Measurements from ENCODE around the gene DYNAP.

DYNAP gene

DNA sequence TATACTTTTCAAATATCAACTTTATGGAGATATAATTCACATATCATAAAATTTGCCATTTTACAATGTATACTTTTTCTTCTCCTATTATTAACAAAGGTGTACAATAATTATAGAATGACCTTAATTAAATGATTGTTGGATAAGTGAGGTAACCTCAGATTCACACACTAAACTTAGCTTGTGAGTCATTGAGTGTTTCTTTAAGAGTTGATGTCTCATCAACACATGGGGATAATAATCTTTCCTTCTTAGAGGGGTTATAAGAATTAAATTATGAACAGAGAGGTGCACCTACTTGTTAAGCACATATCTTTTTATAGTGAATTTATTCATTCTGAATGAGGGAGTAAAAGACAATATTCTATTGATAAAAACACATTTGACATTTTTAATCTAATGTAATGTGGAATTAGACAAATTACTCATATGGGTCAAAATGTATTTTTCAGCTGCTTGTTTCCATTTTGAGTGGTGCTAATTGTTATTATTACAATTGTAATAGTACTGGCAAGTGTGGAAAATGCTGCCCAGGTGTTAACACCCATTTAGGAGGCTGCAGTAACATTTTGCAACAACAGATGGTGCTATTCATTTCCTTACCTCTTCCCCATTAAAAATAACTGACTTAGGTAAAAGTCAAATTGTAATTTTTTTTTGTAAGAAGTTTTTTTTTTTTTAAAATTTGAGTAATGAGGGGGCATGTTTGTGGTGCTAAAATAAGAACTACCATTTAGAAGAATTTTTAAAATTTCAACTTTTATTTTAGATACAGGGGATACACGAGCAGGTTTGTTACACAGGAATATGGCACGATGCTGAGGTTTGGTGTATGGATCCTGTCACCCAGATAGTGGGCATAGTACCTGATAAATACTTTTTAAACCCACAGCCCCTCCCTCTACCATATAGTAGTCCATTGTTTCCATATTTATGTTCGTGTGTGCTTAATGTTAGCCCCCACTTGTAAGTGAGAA, 32.1 kb upstream of the DYNAP start:
- CTCF ChIA-PET, result interaction anchor here (0.6 kb wide), 1 partner anchor 455 kb away, joined by 6 read pairs; no protein-coding TSS in a partner anchor
- no peak for DNase-seq (ENCODE audit: extremely low spot score)
- POLR2A ChIA-PET, result interaction anchor here (0.5 kb wide), 1 partner anchor 101 kb away, joined by 3 read pairs; no protein-coding TSS in a partner anchor
- TF ChIP-seq BHLHE40 (IDR thresholded peaks at IDR 0.05; ENCODE audit: borderline replicate concordance) (no peak), FOXA1 (IDR thresholded peaks at IDR 0.05) (no peak), ZNF384 (IDR thresholded peaks at IDR 0.05) (no peak), NFRKB (IDR thresholded peaks at IDR 0.05) (no peak), ELF4 (IDR thresholded peaks at IDR 0.05) (no peak), FOXK2 (IDR thresholded peaks at IDR 0.05) (no peak), HDGF (IDR thresholded peaks at IDR 0.05; ENCODE audit: borderline replicate concordance) (no peak), SUZ12 (IDR thresholded peaks at IDR 0.05) (no peak), FOXM1 (IDR thresholded peaks at IDR 0.05; ENCODE audit: borderline replicate concordance) (no peak), PKNOX1 (IDR thresholded peaks at IDR 0.05) (no peak), L3MBTL2 (conservative IDR thresholded peaks at IDR 0.05) (no peak), LEF1 (IDR thresholded peaks at IDR 0.05; ENCODE audit: borderline replicate concordance) (no peak), SP1 (IDR thresholded peaks at IDR 0.05) (no peak), CTBP1 (IDR thresholded peaks at IDR 0.05; ENCODE audit: borderline replicate concordance) (no peak), TARDBP (IDR thresholded peaks at IDR 0.05) (no peak), ARNT (IDR thresholded peaks at IDR 0.05) (no peak)

- TF ChIP-seq SP1 (IDR thresholded peaks at IDR 0.05), result no peak
- TF ChIP-seq FOXK2 (IDR thresholded peaks at IDR 0.05), result no peak
- TF ChIP-seq FOXM1 (IDR thresholded peaks at IDR 0.05; ENCODE audit: borderline replicate concordance), result no peak
- TF ChIP-seq CTBP1 (IDR thresholded peaks at IDR 0.05; ENCODE audit: borderline replicate concordance), result no peak
- TF ChIP-seq HDGF (IDR thresholded peaks at IDR 0.05; ENCODE audit: borderline replicate concordance), result no peak
- no peak for TF ChIP-seq ZNF384 (IDR thresholded peaks at IDR 0.05)
- no peak for TF ChIP-seq FOXA1 (IDR thresholded peaks at IDR 0.05)
- TF ChIP-seq SUZ12 (IDR thresholded peaks at IDR 0.05), result no peak
- TF ChIP-seq TARDBP (IDR thresholded peaks at IDR 0.05), result no peak
- TF ChIP-seq L3MBTL2 (conservative IDR thresholded peaks at IDR 0.05), result no peak
- no peak for TF ChIP-seq PKNOX1 (IDR thresholded peaks at IDR 0.05)
- TF ChIP-seq LEF1 (IDR thresholded peaks at IDR 0.05; ENCODE audit: borderline replicate concordance), result no peak
- ChIA-PET POLR2A (no interaction called here), CTCF (no interaction called here)
- DNase-seq (ENCODE audit: extremely low spot score), result no peak
Observed at GRCh38 chr18:54561706-54562267, 29.3 kb upstream of the DYNAP start.

DNA sequence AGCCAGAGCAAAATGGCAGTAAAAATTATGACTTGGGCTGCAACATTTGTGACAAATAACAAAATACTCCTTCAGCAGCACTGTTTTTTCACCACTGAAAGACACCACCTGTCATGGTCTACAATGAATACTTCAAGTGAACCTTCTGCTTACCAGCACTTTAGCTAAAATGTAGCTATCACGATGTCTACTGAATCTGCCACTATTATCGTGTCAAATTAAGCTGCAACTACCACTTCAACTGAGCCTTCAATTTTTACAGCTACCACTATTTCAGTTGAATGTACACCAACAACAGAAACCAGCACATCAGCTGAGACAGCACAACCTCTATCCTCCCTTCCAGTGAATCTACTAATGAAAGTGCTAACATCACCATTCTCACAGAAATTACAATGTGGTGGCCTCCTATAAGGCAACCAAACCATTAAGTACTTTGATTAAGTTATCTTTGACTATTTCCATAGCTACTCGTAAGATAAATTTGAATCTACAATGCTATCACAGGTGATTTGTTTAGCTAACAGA, 10.8 kb upstream of the DYNAP start:
- ChIA-PET CTCF (no interaction called here), POLR2A (no interaction called here)
- TF ChIP-seq FOXK2 (IDR thresholded peaks at IDR 0.05) (no peak), NFRKB (IDR thresholded peaks at IDR 0.05) (no peak), ARNT (IDR thresholded peaks at IDR 0.05) (no peak), BHLHE40 (IDR thresholded peaks at IDR 0.05; ENCODE audit: borderline replicate concordance) (no peak), HDGF (IDR thresholded peaks at IDR 0.05; ENCODE audit: borderline replicate concordance) (no peak), PKNOX1 (IDR thresholded peaks at IDR 0.05) (no peak), ELF4 (IDR thresholded peaks at IDR 0.05) (no peak), LEF1 (IDR thresholded peaks at IDR 0.05; ENCODE audit: borderline replicate concordance) (no peak), ZNF384 (IDR thresholded peaks at IDR 0.05) (no peak), TARDBP (IDR thresholded peaks at IDR 0.05) (no peak), SUZ12 (IDR thresholded peaks at IDR 0.05) (no peak), FOXA1 (IDR thresholded peaks at IDR 0.05) (no peak), FOXM1 (IDR thresholded peaks at IDR 0.05; ENCODE audit: borderline replicate concordance) (no peak), L3MBTL2 (conservative IDR thresholded peaks at IDR 0.05) (no peak), SP1 (IDR thresholded peaks at IDR 0.05) (no peak)
- no peak for DNase-seq (ENCODE audit: extremely low spot score)

- ChIA-PET POLR2A (no interaction called here), CTCF (no interaction called here)
- DNase-seq (ENCODE audit: extremely low spot score), result no peak
- TF ChIP-seq ELF4 (IDR thresholded peaks at IDR 0.05) (no peak), LEF1 (IDR thresholded peaks at IDR 0.05; ENCODE audit: borderline replicate concordance) (no peak), FOXK2 (IDR thresholded peaks at IDR 0.05) (no peak)
Observed at GRCh38 chr18:54584065-54584464, 7.0 kb upstream of the DYNAP start.

DNA sequence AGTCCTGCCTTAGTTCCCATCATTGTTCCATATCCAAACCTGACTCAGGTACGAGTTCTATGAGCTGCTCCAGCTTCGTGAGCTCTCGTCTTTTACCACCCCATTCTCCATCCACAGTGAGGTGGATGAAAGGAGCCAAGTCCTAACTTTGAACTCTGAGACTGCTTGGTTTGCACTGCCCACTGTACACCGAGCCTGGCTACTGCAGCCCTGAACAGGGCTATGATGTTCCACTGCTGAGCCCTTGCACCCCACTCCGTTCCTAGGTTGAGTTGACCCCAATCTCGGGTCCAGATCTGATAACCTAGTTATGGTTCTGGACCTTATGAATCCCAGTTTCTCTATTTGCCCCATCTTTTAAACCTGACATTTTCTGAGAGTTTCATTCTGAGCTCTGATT, 5.3 kb upstream of the DYNAP start:
- TF ChIP-seq CTBP1 (IDR thresholded peaks at IDR 0.05; ENCODE audit: borderline replicate concordance), result no peak
- TF ChIP-seq FOXA1 (IDR thresholded peaks at IDR 0.05), result no peak
- no peak for TF ChIP-seq NFRKB (IDR thresholded peaks at IDR 0.05)
- no peak for TF ChIP-seq ZNF384 (IDR thresholded peaks at IDR 0.05)
- no peak for TF ChIP-seq HDGF (IDR thresholded peaks at IDR 0.05; ENCODE audit: borderline replicate concordance)
- no peak for TF ChIP-seq ELF4 (IDR thresholded peaks at IDR 0.05)
- no peak for TF ChIP-seq PKNOX1 (IDR thresholded peaks at IDR 0.05)
- TF ChIP-seq SUZ12 (IDR thresholded peaks at IDR 0.05), result no peak
- TF ChIP-seq ARNT (IDR thresholded peaks at IDR 0.05), result no peak
- no peak for TF ChIP-seq FOXK2 (IDR thresholded peaks at IDR 0.05)
- no peak for TF ChIP-seq LEF1 (IDR thresholded peaks at IDR 0.05; ENCODE audit: borderline replicate concordance)
- TF ChIP-seq TARDBP (IDR thresholded peaks at IDR 0.05), result no peak
- TF ChIP-seq BHLHE40 (IDR thresholded peaks at IDR 0.05; ENCODE audit: borderline replicate concordance), result no peak
- no peak for TF ChIP-seq L3MBTL2 (conservative IDR thresholded peaks at IDR 0.05)
- no peak for TF ChIP-seq SP1 (IDR thresholded peaks at IDR 0.05)
- POLR2A ChIA-PET, result no interaction called here
- CTCF ChIA-PET, result no interaction called here
- DNase-seq (ENCODE audit: extremely low spot score), result no peak
